Activated gamma-delta T cell treated with Interleukin-2 at 50 U/mL for 16 hours (primary cell): ENCODE data around the gene ZC3H4.
"Not testable (repeated sequence)": the region's sequence is repeated elsewhere in the genome, so short reads cannot be mapped to it uniquely, and the experiment has no call there.

Source experiments
- DNase-seq: peaks from one replicate; pipeline ENCODE4 v3.0.0-alpha.2; 2020

ZC3H4 gene

GRCh38 chr19:47078351-47078750 is 35.2 kb downstream of the ZC3H4 start:
- DNase-seq: not testable (repeated sequence)

DNA sequence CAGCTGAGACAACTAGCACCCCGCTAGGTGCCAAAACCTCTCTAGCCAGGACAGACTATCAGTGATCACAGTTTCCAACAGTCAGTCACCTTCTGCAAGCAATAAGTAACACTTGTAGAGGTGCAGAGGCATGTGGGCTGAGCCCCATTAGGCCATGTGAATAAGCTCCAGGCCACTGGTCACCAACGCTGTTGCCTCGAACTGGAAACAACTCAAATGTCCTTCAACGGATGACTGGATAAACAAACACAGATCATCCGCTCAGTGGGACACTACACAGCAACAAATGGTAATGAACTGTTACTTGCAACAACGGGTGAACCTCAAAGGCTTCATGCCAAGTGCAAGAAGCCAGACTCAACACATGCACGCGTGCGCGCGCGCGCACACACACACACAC is 37.6 kb downstream of the ZC3H4 start:
- DNase-seq: no peak

DNA sequence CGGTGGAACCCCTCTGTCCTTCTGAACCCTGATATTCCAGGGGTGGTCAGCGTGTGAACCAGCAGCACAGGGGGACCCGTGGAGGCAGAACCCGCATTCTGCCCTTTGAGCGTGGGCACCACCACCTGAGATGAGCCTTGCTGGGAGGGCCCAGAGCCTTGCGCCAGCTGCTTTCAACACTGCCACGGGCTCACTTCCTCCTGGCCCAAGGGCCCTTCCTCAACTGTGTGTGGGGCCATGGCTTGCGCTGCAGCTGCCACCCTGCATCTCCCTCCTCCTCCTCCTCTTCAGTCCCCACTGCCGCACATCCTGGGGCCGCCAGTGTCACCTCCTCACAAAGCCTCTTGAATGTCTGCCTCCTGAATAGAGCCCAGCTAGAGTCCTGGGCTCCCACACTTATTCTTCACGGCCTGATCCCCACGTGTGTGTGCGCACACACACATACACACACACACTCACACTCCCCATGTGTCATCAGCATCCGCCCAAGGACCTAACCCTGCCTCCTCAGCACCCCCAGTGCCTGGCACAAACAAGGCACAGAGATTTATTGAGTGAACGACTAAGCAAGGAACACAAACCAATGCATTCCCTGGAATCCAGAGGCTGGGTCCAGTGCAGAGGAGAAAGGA is 38.3 kb downstream of the ZC3H4 start:
- DNase-seq: no peak

DNA sequence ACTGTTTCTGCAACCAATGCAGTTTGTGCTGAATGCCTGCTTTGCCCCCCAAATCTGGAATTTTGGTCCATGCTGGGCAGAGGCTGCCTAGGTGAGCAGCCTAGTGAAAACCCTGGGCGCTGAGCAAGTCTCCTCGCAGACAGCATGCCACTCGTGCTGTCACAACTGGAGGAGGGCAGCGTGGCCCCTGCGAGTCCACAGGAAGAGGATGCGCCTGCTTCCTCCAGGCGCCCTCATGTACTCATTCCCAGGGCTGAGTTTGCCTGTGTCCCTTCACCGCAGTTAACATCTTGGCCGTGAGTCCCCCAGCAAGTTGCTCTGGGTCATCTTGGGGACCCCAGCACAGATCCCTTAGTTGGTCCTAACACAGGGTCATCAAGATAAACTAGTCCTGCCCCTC is 39.0 kb downstream of the ZC3H4 start:
- DNase-seq: no peak

- DNase-seq: no peak
These were observed 40.0 kb downstream of the ZC3H4 start for GRCh38 chr19:47073574-47073973.

DNA sequence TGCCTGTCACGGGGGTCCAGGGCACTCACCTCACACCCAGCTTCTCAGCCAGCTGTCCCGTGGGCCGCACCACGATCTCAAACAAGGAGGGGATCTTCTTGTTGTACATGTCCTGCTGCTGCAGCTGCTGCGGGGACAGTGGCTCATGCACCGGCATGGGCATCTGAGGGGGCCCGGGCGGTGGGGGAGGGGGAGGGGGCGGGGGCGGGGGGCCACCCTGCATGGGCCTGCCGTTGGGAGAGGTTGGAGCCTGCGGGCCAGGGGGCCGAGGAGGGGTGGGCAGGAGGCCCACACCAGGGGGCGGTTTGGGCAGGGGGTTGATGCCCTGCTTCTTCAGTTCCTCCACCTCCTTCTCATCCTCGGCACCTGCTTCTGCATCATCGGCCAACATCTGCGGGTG is 41.3 kb downstream of the ZC3H4 start:
- no peak for DNase-seq

- DNase-seq: no peak
These were observed 41.8 kb downstream of the ZC3H4 start for GRCh38 chr19:47071731-47072130.

DNA sequence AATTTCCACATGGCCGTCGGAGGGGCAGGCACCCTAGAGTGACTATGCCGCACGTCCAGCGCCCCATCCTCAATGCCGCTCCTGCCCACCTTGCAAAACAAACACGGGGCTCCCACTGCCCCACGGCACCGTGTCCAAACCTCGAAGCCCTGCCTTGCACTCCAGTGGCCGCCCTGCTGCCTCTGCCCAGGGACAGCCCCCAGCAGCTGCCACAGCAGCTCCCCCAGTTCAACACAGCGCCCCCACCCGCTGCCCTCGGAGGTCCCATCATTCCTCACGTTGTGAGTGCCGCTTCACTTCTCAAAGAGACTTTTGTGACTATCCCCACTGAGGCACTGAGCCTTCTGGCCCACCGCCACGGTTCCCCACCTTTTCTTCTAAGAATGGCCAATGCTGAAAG is 42.8 kb downstream of the ZC3H4 start:
- DNase-seq: no peak

GRCh38 chr19:47069795-47070194 is 43.8 kb downstream of the ZC3H4 start:
- DNase-seq: no peak

DNA sequence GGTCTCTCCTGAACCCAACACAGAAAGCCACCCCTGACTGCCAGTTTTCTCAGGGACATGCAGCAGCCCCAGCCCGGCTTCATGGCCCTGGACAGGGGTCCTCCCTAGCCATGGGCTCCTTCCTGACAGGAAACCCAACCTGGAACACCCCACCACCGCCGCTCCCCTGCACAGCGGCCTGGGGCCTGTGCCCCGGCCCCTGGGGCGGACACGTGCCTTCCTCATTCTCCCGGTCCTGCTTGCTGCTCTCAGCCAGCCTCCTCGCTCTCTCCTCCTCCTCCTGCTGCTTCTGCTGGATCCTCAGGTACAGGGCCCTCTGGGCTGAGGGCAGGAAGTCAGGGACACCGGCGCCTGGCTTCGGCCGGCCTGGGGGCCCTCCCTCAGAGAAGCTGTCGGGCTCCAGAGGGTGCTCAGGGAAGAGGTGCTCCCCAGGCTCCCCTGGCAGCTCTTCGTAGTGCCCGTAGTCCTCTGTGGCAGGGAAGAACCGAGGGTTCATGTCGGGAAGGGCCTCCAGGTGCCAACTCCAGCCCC is 44.6 kb downstream of the ZC3H4 start:
- no peak for DNase-seq

DNA sequence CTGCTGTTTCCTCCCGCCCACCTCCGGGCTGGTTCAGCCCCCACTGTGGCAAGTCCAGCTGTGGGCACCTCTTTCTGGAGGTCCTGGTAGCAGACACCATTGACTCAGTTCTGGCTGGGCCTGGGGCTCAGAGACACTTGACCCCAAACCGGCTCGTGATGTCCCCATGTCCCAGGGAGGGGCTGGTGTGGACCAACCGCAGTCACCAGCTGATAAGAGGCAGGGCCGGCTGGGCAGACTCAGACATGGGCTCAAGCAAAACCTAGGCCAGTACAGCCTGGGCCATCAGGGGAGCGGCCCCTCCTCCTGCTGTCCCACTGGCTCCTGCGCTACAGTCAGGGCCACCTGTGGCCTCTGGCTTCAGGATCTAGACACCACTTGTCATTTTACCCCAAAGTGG is 45.3 kb downstream of the ZC3H4 start:
- DNase-seq: no peak

DNA sequence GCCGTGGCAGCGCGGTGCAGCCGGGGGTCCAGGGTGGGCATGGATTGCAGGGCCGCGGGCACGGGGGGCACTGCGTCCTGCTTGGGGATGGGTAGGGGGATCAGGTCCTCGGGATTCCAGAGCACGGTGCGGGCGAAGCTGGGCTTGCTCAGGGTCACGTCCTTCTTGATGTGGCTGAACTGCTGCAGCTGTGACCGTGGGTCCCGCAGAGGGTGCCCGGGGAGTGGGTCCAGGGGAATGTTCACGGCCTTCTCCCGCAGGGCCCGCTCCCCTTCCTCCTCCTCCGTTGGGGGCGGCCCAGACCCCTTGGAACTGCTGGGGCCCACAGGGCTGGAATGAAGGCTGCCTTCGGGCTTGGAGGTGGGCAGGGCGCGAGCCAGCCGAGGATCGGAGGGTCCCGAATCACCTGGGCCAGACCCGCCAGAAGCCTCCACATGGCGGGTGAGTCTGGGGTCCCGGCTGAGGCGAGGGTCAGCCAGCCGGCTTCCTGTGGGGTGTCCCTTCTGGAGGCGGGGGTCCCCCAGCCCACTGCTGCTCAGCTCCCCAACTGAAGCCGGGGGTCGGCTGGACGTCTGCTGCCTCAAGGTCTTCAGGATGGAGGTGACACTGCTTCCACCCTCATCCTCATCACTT is 46.2 kb downstream of the ZC3H4 start:
- DNase-seq: no peak

- DNase-seq: no peak
These were observed 47.0 kb downstream of the ZC3H4 start for GRCh38 chr19:47066376-47067214.

- no peak for DNase-seq
These were observed 48.3 kb downstream of the ZC3H4 start for GRCh38 chr19:47065242-47065641.

- DNase-seq: no peak
These were observed 49.7 kb downstream of the ZC3H4 start for GRCh38 chr19:47063874-47064273.

DNA sequence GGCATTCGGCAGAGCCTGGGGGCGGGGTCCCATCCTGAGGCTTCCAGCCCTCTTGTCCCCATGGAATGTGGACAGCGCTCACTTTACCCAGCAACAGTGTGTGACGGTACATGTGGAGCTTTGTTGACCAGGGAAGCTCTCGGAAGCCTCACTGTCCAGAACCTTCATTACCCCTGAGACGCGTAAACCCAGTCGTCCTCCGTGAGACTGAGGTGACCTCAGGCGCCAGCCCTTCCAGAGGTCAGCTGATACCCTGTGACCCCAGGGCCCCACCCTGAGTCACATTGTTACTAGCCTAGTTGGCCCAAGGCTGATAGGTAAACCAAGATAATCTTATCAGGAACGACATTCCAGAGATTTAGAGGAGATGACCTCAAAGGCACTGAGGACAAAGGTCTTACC is 55.0 kb downstream of the ZC3H4 start:
- no peak for DNase-seq

DNA sequence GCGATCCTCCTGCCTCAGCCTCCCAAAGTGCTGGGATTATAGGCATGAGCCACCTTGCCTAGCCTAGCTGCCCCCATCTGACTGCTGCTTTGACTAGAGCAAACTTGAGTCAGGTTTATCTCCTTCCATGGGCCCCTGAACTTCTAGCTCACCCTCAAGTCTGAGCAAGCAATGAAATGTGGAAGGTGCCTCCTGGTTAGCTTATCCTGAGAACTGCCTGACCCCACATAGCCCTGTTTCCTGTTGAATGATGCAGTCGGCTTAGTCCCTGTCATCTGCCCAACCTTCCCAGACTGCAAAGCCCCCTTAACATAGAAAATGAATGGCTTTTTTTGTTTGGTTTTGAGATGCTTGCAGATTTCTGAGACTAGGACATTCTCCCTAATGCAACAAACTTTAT is 56.2 kb downstream of the ZC3H4 start:
- DNase-seq: no peak

- DNase-seq: no peak
These were observed 57.2 kb downstream of the ZC3H4 start for GRCh38 chr19:47056411-47056810.

GRCh38 chr19:47050562-47050961 is 63.0 kb downstream of the ZC3H4 start:
- not testable (repeated sequence) for DNase-seq

DNA sequence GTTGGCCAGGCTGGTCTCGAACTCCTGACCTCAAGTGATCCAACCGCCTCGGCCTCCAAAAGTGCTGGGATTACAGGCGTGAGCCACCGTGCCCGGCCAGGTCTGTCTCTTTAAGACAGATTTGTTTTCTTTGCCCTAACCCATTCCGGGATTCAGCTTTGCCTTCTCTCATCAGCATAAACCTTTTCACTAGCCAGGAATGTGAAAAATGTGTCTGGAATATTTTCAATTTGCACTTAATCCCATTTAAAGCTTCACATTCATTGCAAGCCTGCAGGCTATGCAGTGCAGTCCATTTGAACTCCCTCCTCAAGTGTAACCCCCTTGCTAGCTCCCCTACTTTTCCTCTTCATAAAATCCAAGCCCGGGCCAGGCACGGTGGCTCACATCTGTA is 64.3 kb downstream of the ZC3H4 start:
- no peak for DNase-seq

DNA sequence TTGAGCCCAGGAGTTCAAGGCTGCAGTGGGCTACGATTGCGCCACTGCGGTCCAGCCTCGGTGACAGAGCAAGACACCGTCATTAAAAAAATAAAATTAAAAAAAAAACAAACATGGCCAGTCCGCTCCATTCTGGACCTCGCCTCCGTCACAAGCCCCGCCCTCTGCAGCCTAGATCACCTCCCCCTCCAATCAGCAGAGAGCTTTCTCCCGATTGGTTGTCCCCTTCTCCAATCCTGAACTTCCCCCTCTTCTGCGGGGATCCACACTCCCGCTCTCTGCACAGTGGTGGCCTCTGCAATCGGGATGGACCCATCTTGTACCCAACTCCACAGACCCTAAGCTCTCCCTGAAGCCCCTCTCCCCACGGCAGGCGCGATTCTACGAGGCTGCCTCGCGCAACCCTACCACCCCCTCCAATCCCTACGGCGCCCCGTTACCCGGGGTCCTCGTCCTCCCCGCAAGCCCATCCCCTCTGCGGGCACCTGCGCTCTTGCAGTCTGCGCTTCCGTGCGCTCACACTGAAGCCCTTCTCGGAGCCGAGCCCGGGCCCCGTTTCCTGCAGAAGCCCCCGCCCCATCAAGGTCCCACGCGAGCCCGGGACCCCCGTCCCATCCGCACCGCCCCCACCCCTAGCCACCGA is 65.7 kb downstream of the ZC3H4 start:
- peak; percentile 50 for DNase-seq

DNA sequence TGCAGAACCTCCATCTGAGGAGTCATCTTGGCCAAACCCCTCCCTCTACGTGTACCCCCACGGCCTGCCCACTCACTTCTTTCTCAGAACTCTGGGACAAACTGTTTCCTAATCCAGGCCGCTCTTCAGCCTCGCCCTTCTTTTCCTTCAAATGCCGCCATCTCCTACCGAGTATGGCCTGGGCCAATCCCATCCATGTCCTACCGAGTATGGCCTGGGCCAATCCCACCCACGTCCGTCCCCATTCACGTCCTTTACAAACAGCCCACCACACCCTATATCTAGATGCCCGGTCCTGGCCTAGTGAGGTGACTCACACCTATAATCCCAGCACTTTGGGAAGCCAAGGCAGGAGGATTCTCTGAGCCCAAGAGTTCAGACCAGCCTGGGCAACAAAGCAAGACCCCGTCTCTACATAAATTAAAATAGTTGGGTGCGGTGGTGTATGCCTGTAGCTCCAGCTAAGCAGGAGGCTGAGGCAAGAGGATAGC is 66.3 kb downstream of the ZC3H4 start:
- no peak for DNase-seq

DNA sequence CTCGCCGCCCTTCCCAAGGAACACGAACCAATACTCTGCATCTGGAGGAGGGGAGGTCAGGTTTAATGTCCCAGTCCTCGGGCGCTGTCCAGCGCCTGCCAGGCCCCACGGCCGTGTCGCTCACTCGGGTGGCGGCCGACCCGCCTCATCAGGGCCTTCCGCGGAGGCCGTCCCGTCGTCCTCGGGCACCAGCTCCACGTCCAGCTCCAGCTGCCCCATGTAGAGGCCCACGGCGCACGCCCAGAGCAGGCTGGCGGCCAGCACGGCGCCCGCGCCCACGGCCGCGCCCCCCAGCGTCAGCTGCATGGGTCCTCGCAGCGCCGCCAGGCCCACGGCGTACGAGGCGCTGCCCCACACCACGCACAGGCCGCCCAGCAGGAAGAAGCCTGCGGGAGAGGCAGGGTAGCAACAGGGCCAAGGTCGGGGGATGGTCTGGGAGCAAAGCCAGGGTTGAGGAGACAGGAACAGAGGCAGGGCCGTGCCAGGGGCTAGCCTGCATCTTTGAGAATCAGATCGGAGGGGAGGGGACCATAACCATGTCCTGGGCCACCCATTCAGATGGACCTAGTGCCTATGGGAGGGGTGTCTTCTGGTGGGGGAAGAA is 67.6 kb downstream of the ZC3H4 start:
- no peak for DNase-seq
